GM19043 (cell line): ENCODE data around the gene RPL35.

ENCODE experiments used
- ATAC-seq: cut with Tn5 transposase; IDR thresholded peaks from one replicate; pipeline ENCODE4 v1.9.1; 2021; ENCODE audit warnings: low read depth; ENCODE audit not compliant: unreplicated experiment

The RPL35 gene

GRCh38 chr9:124861342-124862229 lies at the start of gene RPL35, which contains the start of gene ARPC5L:
RPL35 (minus strand) TSS chr9:124861957; CDS start chr9:124861912, 45 bp downstream.
ARPC5L (plus strand) TSS chr9:124862130; CDS start chr9:124869291, 7,161 bp downstream.
- peak; percentile 77 for ATAC-seq

GRCh38 chr9:124908098-124908497 lies 46.3 kb upstream of the RPL35 start:
- no peak for ATAC-seq

- no peak for ATAC-seq
Measured at GRCh38 chr9:124906966-124907365, 45.2 kb upstream of the RPL35 start.

GRCh38 chr9:124899845-124900244 lies 38.1 kb upstream of the RPL35 start:
- no peak for ATAC-seq

GRCh38 chr9:124897570-124898460 lies 36.1 kb upstream of the RPL35 start:
- no peak for ATAC-seq

- ATAC-seq, result no peak
Measured at GRCh38 chr9:124894741-124895170, 33.0 kb upstream of the RPL35 start.

GRCh38 chr9:124894035-124894740 lies 32.4 kb upstream of the RPL35 start:
- no peak for ATAC-seq

- no peak for ATAC-seq
Measured at GRCh38 chr9:124890179-124890578, 28.4 kb upstream of the RPL35 start.

GRCh38 chr9:124889006-124889405 lies 27.2 kb upstream of the RPL35 start:
- no peak for ATAC-seq

- no peak for ATAC-seq
Measured at GRCh38 chr9:124887832-124888231, 26.1 kb upstream of the RPL35 start.

GRCh38 chr9:124886866-124887492 lies 25.2 kb upstream of the RPL35 start:
- ATAC-seq, result no peak

GRCh38 chr9:124886461-124886860 lies 24.7 kb upstream of the RPL35 start:
- no peak for ATAC-seq

- no peak for ATAC-seq
Measured at GRCh38 chr9:124885551-124885950, 23.8 kb upstream of the RPL35 start.

GRCh38 chr9:124884376-124884775 lies 22.6 kb upstream of the RPL35 start:
- ATAC-seq, result no peak

- no peak for ATAC-seq
Measured at GRCh38 chr9:124882231-124882630, 20.5 kb upstream of the RPL35 start.

- no peak for ATAC-seq
Measured at GRCh38 chr9:124881138-124881743, 19.5 kb upstream of the RPL35 start.

- no peak for ATAC-seq
Measured at GRCh38 chr9:124880501-124880900, 18.7 kb upstream of the RPL35 start.

GRCh38 chr9:124879226-124879625 lies 17.5 kb upstream of the RPL35 start:
- no peak for ATAC-seq

- no peak for ATAC-seq
Measured at GRCh38 chr9:124878518-124878917, 16.8 kb upstream of the RPL35 start.

- no peak for ATAC-seq
Measured at GRCh38 chr9:124878021-124878420, 16.3 kb upstream of the RPL35 start.
